DND-41 (cell line): Measurements from ENCODE around the gene NTNG2.

Experiments used
- EZH2 ChIP-seq: IDR thresholded peaks from 3 replicates; pipeline ENCODE4 v1.6.1; 2012; ENCODE audit warnings: borderline replicate concordance, low read depth, mild to moderate bottlenecking, moderate library complexity, low read length, inconsistent platforms; ENCODE audit not compliant: severe bottlenecking
- TF ChIP-seq, protein P1 (sequence below): IDR thresholded peaks from 2 replicates; pipeline ENCODE4 v1.5.1; 2012; ENCODE audit warnings: borderline replicate concordance, low read length, moderate library complexity, mild to moderate bottlenecking; ENCODE audit not compliant: poor library complexity, severe bottlenecking; ENCODE audit errors: extremely low read depth

DNA sequence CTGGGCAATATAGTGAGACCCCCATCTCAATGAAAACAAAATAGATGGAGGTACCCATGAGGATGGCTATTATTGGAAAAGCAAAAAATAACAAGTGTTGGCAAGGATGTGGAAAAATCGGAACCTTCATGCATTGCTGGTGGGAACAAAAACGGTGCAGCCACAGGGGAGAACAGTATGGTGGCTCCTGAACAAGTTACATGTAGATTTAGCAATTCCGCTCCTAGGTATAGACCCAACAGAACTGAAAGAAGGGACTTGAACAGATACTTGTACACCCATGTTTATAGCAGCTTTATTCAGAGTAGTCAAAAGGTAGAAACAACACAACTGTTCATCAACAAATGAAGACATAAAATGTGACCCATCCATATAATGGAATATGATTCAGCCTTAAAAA, 43.0 kb downstream of the NTNG2 start:
- TF ChIP-seq, protein P1, sequence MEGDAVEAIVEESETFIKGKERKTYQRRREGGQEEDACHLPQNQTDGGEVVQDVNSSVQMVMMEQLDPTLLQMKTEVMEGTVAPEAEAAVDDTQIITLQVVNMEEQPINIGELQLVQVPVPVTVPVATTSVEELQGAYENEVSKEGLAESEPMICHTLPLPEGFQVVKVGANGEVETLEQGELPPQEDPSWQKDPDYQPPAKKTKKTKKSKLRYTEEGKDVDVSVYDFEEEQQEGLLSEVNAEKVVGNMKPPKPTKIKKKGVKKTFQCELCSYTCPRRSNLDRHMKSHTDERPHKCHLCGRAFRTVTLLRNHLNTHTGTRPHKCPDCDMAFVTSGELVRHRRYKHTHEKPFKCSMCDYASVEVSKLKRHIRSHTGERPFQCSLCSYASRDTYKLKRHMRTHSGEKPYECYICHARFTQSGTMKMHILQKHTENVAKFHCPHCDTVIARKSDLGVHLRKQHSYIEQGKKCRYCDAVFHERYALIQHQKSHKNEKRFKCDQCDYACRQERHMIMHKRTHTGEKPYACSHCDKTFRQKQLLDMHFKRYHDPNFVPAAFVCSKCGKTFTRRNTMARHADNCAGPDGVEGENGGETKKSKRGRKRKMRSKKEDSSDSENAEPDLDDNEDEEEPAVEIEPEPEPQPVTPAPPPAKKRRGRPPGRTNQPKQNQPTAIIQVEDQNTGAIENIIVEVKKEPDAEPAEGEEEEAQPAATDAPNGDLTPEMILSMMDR: no peak
- TF ChIP-seq EZH2: no peak
